Medulla oblongata (tissue), 1 donor: ENCODE results near the gene XPO4.

Source experiments
- DNase-seq: peaks from one replicate; pipeline ENCODE4 v3.0.0-alpha.2; 2015; ENCODE audit errors: extremely low spot score

XPO4 gene

DNA sequence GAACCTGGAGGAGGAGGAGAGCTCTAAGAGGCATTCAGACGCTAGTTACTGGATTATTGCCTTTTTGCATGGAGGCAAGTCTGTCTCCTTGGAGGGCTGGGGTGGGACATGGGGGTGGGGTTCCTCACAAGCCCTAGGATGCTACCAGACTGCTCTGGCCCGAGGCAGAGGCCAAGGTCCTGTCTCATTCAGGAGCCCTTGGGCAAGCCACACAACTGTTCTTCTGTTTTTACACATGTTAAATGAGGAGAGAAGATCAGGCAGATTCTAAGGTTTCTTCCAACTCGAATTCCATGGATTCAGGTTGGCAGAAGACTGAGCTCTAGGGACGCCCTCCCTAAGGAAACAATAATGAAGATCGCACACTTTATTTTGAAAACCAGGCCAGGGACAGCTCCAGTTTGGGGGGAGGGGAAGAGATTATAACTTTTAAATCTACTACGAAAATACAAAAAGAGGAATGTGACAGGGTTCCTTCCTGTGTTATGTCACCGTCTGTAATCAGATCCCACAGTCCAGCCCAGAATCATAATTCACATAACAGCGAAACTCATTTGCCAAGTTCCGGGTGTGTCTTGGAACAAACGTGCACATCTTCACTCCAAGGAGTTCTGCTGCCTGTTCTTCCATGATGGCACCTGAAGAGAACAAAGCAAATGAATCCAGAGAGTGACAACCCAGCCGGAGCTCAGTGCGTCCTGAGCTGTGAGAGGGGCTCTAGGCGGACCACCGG, 173.8 kb downstream of the XPO4 start:
- no peak for DNase-seq

DNA sequence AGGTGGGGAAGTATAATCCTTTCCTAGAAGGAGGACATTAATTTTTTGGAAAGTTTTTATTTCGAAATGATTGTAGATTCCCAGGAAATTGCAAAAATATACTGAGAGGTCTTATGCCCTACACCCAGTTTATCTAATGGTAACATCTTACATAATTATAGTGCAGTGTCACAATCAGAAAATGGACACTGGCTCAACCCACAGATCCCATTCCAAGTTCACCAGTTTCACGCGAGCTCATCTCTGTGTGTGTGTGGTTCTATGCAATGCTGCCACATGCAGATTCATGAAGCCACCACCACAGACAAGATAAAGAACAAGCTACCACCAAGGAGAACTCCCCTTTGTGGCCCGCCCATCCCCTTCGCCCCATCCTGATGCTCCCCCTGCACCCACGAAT, 174.7 kb downstream of the XPO4 start:
- DNase-seq, result no peak
